ENCODE measurements around the gene PRKG1. TPM values are rescaled to one million over a fixed set of nuclear protein-coding genes. Genes with fewer than 3 reads are reported as not detected.

Gene PRKG1
- total RNA-seq, 1 donor from 2014 or later: 26.4 TPM

DNA sequence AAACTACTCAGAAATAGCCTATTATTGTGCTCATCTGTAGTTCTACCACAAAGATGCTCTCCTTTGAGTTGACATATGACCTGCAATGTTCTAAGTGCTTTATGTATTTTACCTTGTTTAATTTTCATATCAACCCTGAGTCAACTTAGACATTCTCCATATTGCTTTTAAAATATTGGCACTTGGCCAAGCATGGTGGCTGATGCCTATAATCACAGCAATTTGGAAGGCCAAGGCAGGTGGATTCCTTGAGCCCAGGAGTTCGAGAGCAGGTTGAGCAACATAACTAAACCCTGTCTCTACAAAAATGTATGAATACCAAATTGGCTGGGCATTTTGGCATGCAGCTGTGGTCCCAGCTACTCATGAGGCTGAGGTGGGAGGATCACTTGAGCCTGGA, 50.6 kb downstream of the PRKG1 start:
- H3K9me3 Mint-ChIP-seq: peaks cover 8% of the 10 kb centered on the region
- no peak overlapping the region for H3K4me3 Mint-ChIP-seq
- H3K79me2 ChIP-seq (ENCODE audit: low read depth): no peaks in the 10 kb centered on the region
- H3K9me3 ChIP-seq (ENCODE audit: low read depth): peaks cover 5% of the 10 kb centered on the region
- peaks cover 9% of the 10 kb centered on the region for H3F3A ChIP-seq (ENCODE audit: low read depth)
- no peak overlapping the region for H3K9ac ChIP-seq
- H3K4me2 ChIP-seq: peak overlapping the region; percentile 1
- TF ChIP-seq, protein P1, sequence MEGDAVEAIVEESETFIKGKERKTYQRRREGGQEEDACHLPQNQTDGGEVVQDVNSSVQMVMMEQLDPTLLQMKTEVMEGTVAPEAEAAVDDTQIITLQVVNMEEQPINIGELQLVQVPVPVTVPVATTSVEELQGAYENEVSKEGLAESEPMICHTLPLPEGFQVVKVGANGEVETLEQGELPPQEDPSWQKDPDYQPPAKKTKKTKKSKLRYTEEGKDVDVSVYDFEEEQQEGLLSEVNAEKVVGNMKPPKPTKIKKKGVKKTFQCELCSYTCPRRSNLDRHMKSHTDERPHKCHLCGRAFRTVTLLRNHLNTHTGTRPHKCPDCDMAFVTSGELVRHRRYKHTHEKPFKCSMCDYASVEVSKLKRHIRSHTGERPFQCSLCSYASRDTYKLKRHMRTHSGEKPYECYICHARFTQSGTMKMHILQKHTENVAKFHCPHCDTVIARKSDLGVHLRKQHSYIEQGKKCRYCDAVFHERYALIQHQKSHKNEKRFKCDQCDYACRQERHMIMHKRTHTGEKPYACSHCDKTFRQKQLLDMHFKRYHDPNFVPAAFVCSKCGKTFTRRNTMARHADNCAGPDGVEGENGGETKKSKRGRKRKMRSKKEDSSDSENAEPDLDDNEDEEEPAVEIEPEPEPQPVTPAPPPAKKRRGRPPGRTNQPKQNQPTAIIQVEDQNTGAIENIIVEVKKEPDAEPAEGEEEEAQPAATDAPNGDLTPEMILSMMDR (IDR thresholded peaks at IDR 0.05): no peak
- TF ChIP-seq EZH2phosphoT487 (IDR thresholded peaks at IDR 0.05) (no peak), EZH2 (IDR thresholded peaks at IDR 0.05) (no peak)
- no peak overlapping the region for H3K4me3 ChIP-seq
- DNase-seq (ENCODE audit: low spot score): no peak
- H3K27ac ChIP-seq: no peak overlapping the region
- no peaks in the 10 kb centered on the region for H3K4me1 ChIP-seq
- no peaks in the 10 kb centered on the region for H3K27me3 ChIP-seq
- H3K4me1 Mint-ChIP-seq: no peaks in the 10 kb centered on the region
- H2AFZ ChIP-seq (replicated peaks): no peak overlapping the region
- no peak overlapping the region for H3K27ac Mint-ChIP-seq
- no peaks in the 10 kb centered on the region for H3K36me3 ChIP-seq
- H3K36me3 Mint-ChIP-seq: no peaks in the 10 kb centered on the region
- no peaks in the 10 kb centered on the region for H4K20me1 ChIP-seq (ENCODE audit: low read depth)
- peaks cover 2% of the 10 kb centered on the region for H3K27me3 Mint-ChIP-seq (ENCODE audit: insufficient read depth, low read depth)

DNA sequence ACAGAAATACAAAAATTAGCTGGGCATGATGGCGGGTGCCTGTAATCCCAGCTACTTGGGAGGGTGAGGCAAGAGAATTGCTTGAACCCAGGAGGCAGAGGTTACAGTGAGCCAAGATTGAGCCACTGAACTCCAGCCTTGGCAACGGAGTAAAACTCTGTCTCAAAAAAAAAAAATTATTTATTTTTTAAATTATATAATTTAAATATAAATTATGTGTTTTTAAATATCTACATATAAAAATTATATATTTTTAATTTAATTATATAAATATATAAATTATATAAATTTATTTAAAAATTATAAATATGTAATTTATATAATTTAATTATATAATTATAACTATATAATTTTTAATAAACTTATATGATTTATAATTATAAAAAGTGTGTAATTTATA, 51.2 kb downstream of the PRKG1 start:
- H3K4me3 Mint-ChIP-seq: no peak overlapping the region
- no peak overlapping the region for H3K4me3 ChIP-seq
- H3K36me3 ChIP-seq: no peaks in the 10 kb centered on the region
- H3F3A ChIP-seq (ENCODE audit: low read depth): peaks cover 9% of the 10 kb centered on the region
- H3K4me1 ChIP-seq: no peaks in the 10 kb centered on the region
- H3K9me3 Mint-ChIP-seq: peaks cover 8% of the 10 kb centered on the region
- TF ChIP-seq, protein P1 (IDR thresholded peaks at IDR 0.05): no peak
- TF ChIP-seq EZH2 (IDR thresholded peaks at IDR 0.05) (no peak), EZH2phosphoT487 (IDR thresholded peaks at IDR 0.05) (no peak)
- no peaks in the 10 kb centered on the region for H3K27me3 ChIP-seq
- no peaks in the 10 kb centered on the region for H4K20me1 ChIP-seq (ENCODE audit: low read depth)
- no peak overlapping the region for H3K9ac ChIP-seq
- H3K27ac Mint-ChIP-seq: no peak overlapping the region
- peaks cover 2% of the 10 kb centered on the region for H3K27me3 Mint-ChIP-seq (ENCODE audit: insufficient read depth, low read depth)
- no peak overlapping the region for H2AFZ ChIP-seq (replicated peaks)
- no peaks in the 10 kb centered on the region for H3K79me2 ChIP-seq (ENCODE audit: low read depth)
- no peak overlapping the region for H3K27ac ChIP-seq
- DNase-seq (ENCODE audit: low spot score): no peak
- H3K36me3 Mint-ChIP-seq: no peaks in the 10 kb centered on the region
- no peak overlapping the region for H3K4me2 ChIP-seq
- no peaks in the 10 kb centered on the region for H3K4me1 Mint-ChIP-seq
- H3K9me3 ChIP-seq (ENCODE audit: low read depth): peaks cover 5% of the 10 kb centered on the region

DNA sequence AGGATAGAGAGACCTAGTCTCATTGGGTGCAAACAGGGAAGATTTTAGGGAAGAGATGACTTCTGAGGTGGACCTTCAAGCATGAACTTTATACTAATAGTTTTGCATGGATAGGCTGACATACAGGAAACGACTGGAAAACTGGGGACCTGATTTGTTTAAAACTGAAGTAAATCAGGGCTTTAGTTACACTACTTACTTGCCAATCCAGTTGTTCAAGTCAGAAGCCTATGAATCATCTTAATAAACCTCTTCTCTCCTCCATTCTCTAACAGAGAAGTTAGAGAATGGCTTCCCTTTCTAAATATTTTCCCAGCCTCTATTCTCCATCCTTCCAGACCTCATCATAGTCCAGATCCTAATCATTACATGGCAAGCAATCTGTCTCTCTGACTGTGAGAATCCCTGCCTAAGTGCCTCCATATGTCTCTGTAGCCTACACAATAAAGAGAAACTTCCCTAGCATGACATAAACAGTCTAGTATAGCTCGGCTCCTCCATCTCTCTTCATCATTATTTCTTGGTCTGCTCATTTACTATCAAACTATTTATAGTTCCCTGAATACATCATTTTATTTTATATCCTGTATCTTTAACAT, 55.8 kb downstream of the PRKG1 start:
- no peak overlapping the region for H3K27ac ChIP-seq
- H3K4me2 ChIP-seq: no peak overlapping the region
- Mint-ChIP-seq H3K36me3 (no peaks in the 10 kb centered on the region), H3K4me1 (no peaks in the 10 kb centered on the region), H3K27me3 (ENCODE audit: insufficient read depth, low read depth) (no peaks in the 10 kb centered on the region), H3K4me3 (no peak overlapping the region), H3K9me3 (peaks cover 8% of the 10 kb centered on the region), H3K27ac (no peak overlapping the region)
- no peak overlapping the region for H2AFZ ChIP-seq (replicated peaks)
- DNase-seq (ENCODE audit: low spot score): no peak
- no peaks in the 10 kb centered on the region for H3K4me1 ChIP-seq
- no peak overlapping the region for H3K9ac ChIP-seq
- H3K27me3 ChIP-seq: no peaks in the 10 kb centered on the region
- no peaks in the 10 kb centered on the region for H3K36me3 ChIP-seq
- H3K79me2 ChIP-seq (ENCODE audit: low read depth): no peaks in the 10 kb centered on the region
- H3K4me3 ChIP-seq: no peak overlapping the region
- peaks cover 4% of the 10 kb centered on the region for H3F3A ChIP-seq (ENCODE audit: low read depth)
- no peaks in the 10 kb centered on the region for H4K20me1 ChIP-seq (ENCODE audit: low read depth)
- TF ChIP-seq EZH2phosphoT487 (IDR thresholded peaks at IDR 0.05) (no peak), EZH2 (IDR thresholded peaks at IDR 0.05) (no peak)
- TF ChIP-seq, protein P1 (IDR thresholded peaks at IDR 0.05): no peak
- peaks cover 5% of the 10 kb centered on the region for H3K9me3 ChIP-seq (ENCODE audit: low read depth)
